Endothelial cell (in vitro differentiated cells): ENCODE measurements around the gene SLC5A5. TPM values are rescaled to one million over a fixed set of nuclear protein-coding genes. Genes with fewer than 3 reads are reported as not detected.
"Not testable (repeated sequence)": the region's sequence is repeated elsewhere in the genome, so short reads cannot be mapped to it uniquely, and the experiment has no call there.

ENCODE experiments used
- DNase-seq: peaks from one replicate; pipeline ENCODE4 v3.0.0; 2021; ENCODE audit warnings: low spot score
- H3K27ac Mint-ChIP-seq: one replicate; pipeline ENCODE4 v1.8.0; 2021; ENCODE audit warnings: mixed read lengths, inconsistent platforms; ENCODE audit not compliant: unreplicated experiment
- H3K27me3 Mint-ChIP-seq: one replicate; pipeline ENCODE4 v1.8.0; 2021; ENCODE audit warnings: mild to moderate bottlenecking, moderate library complexity, mixed read lengths, inconsistent platforms; ENCODE audit not compliant: unreplicated experiment
- H3K36me3 Mint-ChIP-seq: one replicate; pipeline ENCODE4 v1.8.0; 2021; ENCODE audit warnings: mild to moderate bottlenecking, low read depth, mixed read lengths, inconsistent platforms; ENCODE audit not compliant: unreplicated experiment
- H3K4me1 Mint-ChIP-seq: one replicate; pipeline ENCODE4 v1.8.0; 2021; ENCODE audit warnings: mild to moderate bottlenecking, mixed read lengths, inconsistent platforms; ENCODE audit not compliant: unreplicated experiment
- H3K4me3 Mint-ChIP-seq: one replicate; pipeline ENCODE4 v1.8.0; 2021; ENCODE audit warnings: mild to moderate bottlenecking, mixed read lengths, inconsistent platforms; ENCODE audit not compliant: unreplicated experiment
- H3K9me3 Mint-ChIP-seq: one replicate; pipeline ENCODE4 v1.8.0; 2021; ENCODE audit warnings: mixed read lengths, inconsistent platforms; ENCODE audit not compliant: unreplicated experiment
- total RNA-seq: library from RNA; stranded (reverse); fragmentation: NEBNext Ultra II Directional; extraction: Animal tissue kit (Norgen Biotek cat#: 25700); gene quantifications from one replicate; pipeline ENCODE4 v1.2.1, GENCODE V29; 2021; ENCODE audit not compliant: unreplicated experiment
- TF ChIP-seq, protein P1 (sequence below): fragments of 200-600 bp; sonication (generic); IDR thresholded peaks from one replicate; pipeline ENCODE4 v1.5.0; 2021; ENCODE audit warnings: antibody characterized with exemption; ENCODE audit not compliant: unreplicated experiment

The SLC5A5 gene
- total RNA-seq, 1 donor from 2014 or later, result not detected

DNA sequence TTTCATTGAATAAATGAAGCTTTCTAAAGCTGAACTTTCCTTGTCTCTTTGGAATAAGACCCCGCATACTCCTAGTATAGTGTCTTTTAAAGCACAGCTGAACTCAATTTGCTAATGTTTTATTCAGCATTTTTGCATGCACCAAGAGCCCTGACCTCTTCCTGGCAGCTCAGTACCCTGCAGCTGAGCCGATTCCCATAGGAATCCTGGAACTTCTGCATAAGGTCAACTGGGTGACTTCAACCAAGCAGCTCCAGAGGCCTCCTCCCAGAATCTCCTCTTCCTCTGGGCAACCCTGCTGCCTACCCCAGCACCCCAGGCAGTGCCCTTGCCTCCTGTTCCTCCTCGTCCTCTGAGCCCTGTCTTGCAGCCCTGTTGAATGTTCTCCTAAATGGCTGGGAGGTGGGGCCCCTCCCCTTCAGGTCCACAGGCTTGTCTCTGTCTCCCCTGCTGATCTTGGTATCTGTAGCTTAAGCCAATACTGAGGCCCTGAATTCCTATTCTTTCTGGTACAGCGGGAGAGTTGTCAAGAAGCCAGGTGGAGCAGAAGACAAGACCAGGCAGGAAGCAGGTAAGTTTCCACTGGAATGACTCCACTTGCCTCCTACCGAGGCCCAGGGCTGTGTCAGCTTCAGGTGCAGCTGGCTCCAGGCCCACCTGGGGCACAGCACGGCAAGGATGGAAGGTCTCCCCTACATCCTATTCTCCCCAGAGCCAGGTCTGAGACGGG lies 37.4 kb downstream of the SLC5A5 start:
- H3K36me3 Mint-ChIP-seq, result no peaks in the 10 kb centered on the region
- H3K4me1 Mint-ChIP-seq, result no peaks in the 10 kb centered on the region
- H3K4me3 Mint-ChIP-seq, result no peak overlapping the region
- no peaks in the 10 kb centered on the region for H3K9me3 Mint-ChIP-seq
- TF ChIP-seq, protein P1, sequence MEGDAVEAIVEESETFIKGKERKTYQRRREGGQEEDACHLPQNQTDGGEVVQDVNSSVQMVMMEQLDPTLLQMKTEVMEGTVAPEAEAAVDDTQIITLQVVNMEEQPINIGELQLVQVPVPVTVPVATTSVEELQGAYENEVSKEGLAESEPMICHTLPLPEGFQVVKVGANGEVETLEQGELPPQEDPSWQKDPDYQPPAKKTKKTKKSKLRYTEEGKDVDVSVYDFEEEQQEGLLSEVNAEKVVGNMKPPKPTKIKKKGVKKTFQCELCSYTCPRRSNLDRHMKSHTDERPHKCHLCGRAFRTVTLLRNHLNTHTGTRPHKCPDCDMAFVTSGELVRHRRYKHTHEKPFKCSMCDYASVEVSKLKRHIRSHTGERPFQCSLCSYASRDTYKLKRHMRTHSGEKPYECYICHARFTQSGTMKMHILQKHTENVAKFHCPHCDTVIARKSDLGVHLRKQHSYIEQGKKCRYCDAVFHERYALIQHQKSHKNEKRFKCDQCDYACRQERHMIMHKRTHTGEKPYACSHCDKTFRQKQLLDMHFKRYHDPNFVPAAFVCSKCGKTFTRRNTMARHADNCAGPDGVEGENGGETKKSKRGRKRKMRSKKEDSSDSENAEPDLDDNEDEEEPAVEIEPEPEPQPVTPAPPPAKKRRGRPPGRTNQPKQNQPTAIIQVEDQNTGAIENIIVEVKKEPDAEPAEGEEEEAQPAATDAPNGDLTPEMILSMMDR, result no peak
- DNase-seq, result no peak
- no peak overlapping the region for H3K27ac Mint-ChIP-seq
- H3K27me3 Mint-ChIP-seq, result no peaks in the 10 kb centered on the region

DNA sequence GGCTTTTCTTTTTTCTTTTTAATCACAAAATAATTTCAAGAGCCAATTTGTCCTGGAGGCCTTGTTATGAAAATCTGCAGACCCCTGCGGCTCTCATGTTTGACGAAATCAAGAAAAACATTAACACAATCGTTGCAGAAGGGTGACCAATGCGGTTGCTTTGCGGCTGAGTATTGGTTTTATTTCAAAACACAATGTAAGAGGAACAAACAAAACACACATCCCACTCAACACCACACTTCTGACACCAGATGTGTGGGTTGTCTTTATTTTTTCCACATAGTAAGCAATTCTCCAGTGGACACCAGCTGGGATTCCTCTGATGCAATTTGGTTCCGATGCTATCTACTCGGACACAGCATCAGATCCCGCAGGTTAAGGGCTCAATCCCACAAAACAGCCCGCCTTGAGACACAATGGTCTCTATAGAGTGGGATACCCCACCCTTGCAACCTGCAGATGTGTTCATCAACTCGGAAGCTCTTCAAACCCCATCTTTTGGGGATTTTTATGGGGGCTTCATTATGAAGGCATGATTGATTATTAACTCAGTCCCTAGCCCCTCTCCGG lies 39.1 kb downstream of the SLC5A5 start:
- DNase-seq, result no peak
- no peaks in the 10 kb centered on the region for H3K9me3 Mint-ChIP-seq
- TF ChIP-seq, protein P1, result no peak
- H3K36me3 Mint-ChIP-seq, result no peaks in the 10 kb centered on the region
- peaks cover 2% of the 10 kb centered on the region for H3K27me3 Mint-ChIP-seq
- H3K4me3 Mint-ChIP-seq, result no peak overlapping the region
- no peak overlapping the region for H3K27ac Mint-ChIP-seq
- no peaks in the 10 kb centered on the region for H3K4me1 Mint-ChIP-seq

DNA sequence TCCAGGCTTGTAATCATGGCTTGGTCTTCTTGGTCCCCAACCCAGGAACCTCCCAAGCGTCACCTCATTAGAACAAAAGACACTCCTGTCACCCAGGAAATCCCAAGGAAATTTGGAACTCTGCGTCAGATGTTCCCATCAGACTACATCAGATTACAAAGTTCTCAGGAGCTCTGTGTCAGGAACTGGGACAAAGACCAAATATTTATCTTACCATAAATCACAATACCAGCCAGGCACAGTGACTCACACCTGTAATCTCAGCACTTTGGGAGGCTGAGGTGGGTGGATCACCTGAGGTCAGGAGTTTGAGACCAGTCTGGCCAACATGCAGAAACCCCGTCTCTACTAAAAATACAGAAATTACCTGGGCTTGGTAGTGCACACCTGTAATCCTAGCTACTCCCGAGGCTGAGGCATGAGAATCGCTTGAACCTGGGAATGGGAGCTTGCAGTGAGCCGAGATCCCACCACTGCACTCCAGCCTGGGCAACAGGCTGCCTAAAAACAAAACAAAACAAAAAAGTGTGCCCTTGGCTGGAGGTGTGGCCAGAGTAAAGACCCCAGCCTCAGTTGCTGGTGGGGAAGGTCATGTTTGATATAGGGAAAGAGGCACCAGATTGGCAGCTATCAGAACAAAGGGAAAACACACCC lies 44.3 kb downstream of the SLC5A5 start:
- DNase-seq, result no peak
- TF ChIP-seq, protein P1, result no peak
- no peak overlapping the region for H3K27ac Mint-ChIP-seq
- H3K27me3 Mint-ChIP-seq, result peaks cover 2% of the 10 kb centered on the region
- H3K36me3 Mint-ChIP-seq, result no peaks in the 10 kb centered on the region
- H3K4me3 Mint-ChIP-seq, result no peak overlapping the region
- no peaks in the 10 kb centered on the region for H3K9me3 Mint-ChIP-seq
- H3K4me1 Mint-ChIP-seq, result no peaks in the 10 kb centered on the region

DNA sequence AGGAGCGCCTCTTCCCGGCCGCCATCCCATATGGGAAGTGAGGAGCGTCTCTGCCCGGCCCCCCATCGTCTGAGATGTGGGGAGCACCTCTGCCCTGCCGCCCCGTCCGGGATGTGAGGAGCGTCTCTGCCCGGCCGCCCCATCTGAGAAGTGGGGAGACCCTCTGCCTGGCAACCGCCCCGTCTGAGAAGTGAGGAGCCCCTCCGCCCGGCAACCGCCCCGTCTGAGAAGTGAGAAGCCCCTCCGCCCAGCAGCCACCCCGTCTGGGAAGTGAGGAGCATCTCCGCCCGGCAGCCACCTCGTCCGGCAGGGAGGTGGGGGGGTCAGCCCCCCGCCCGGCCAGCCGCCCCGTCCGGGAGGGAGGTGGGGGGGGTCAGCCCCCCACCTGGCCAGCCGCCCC lies 46.4 kb downstream of the SLC5A5 start:
- H3K4me1 Mint-ChIP-seq, H3K4me3 Mint-ChIP-seq, H3K9me3 Mint-ChIP-seq, H3K27me3 Mint-ChIP-seq, DNase-seq, H3K27ac Mint-ChIP-seq, H3K36me3 Mint-ChIP-seq: not testable (repeated sequence)

DNA sequence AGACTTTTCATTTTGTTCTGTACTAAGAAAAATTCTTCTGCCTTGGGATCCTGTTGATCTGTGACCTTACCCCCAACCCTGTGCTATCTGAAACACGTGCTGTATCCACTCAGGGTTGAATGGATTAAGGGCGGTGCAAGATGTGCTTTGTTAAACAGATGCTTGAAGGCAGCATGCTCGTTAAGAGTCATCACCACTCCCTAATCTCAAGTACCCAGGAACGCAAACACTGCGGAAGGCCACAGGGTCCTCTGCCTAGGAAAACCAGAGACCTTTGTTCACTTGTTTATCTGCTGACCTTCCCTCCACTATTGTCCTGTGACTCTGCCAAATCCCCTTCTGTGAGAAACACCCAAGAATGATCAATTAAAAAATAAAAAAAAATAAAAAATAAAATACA lies 47.4 kb downstream of the SLC5A5 start:
- not testable (repeated sequence) for H3K27me3 Mint-ChIP-seq, H3K36me3 Mint-ChIP-seq, H3K4me1 Mint-ChIP-seq, H3K4me3 Mint-ChIP-seq, H3K27ac Mint-ChIP-seq, DNase-seq, H3K9me3 Mint-ChIP-seq

DNA sequence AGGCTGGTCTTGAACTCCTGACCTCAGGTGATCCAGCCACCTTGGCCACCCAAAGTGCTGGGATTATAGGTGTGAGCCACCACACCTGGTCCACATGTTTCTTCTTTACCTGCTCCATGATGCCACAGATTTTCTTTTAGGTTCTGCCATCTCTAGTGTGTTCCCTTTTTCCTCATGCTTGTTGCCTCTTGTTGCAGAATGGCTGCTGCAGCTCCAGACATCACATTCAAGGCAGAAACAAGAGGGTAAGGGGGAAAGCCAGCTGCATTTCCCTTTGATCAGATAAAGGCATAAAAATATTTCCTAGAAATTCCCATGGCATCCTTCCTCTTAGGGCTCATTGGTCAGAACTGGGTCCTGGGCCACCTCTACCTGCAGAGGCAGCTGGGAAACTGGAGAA lies 48.8 kb downstream of the SLC5A5 start:
- Mint-ChIP-seq H3K4me1 (no peaks in the 10 kb centered on the region), H3K27me3 (no peaks in the 10 kb centered on the region), H3K9me3 (no peaks in the 10 kb centered on the region), H3K4me3 (no peak overlapping the region), H3K27ac (no peak overlapping the region), H3K36me3 (no peaks in the 10 kb centered on the region)
- TF ChIP-seq, protein P1, result no peak
- no peak for DNase-seq
